HG02588 (cell line): ENCODE results near the gene PLSCR1.
"Not testable (repeated sequence)": the region's sequence is repeated elsewhere in the genome, so short reads cannot be mapped to it uniquely, and the experiment has no call there.

Experiments
- ATAC-seq: cut with Tn5 transposase; IDR thresholded peaks from one replicate; pipeline ENCODE4 v1.9.1; 2021; ENCODE audit warnings: mild to moderate bottlenecking, moderate library complexity; ENCODE audit not compliant: unreplicated experiment

The PLSCR1 gene

GRCh38 chr3:146550743-146551510, 6.5 kb upstream of the PLSCR1 start:
- peak; percentile 78 for ATAC-seq

- ATAC-seq: no peak
These were observed 5.7 kb upstream of the PLSCR1 start for GRCh38 chr3:146550070-146550615.

- ATAC-seq: no peak
These were observed 2.9 kb upstream of the PLSCR1 start for GRCh38 chr3:146547235-146547835.

- ATAC-seq: no peak
These were observed 2.1 kb upstream of the PLSCR1 start for GRCh38 chr3:146546366-146546965.

GRCh38 chr3:146544929-146545528, 622 bp upstream of the PLSCR1 start:
- ATAC-seq: no peak

- peak; percentile 5 for ATAC-seq
These were observed 876 bp downstream of the PLSCR1 start for GRCh38 chr3:146543461-146544001.

GRCh38 chr3:146542978-146543377, 1.4 kb downstream of the PLSCR1 start:
- ATAC-seq: no peak

- no peak for ATAC-seq
These were observed 2.2 kb downstream of the PLSCR1 start for GRCh38 chr3:146542179-146542578.

- ATAC-seq: no peak
These were observed 3.4 kb downstream of the PLSCR1 start for GRCh38 chr3:146540978-146541377.

- ATAC-seq: no peak
These were observed 4.2 kb downstream of the PLSCR1 start for GRCh38 chr3:146540236-146540635.

GRCh38 chr3:146539315-146539714, 5.1 kb downstream of the PLSCR1 start:
- ATAC-seq: no peak

GRCh38 chr3:146537603-146538002, 6.8 kb downstream of the PLSCR1 start:
- ATAC-seq: no peak

- ATAC-seq: no peak
These were observed 7.7 kb downstream of the PLSCR1 start for GRCh38 chr3:146536681-146537080.

GRCh38 chr3:146532406-146532805, 12.0 kb downstream of the PLSCR1 start:
- no peak for ATAC-seq

GRCh38 chr3:146530609-146531008, 13.8 kb downstream of the PLSCR1 start:
- no peak for ATAC-seq

GRCh38 chr3:146529021-146529420, 15.4 kb downstream of the PLSCR1 start:
- ATAC-seq: no peak

GRCh38 chr3:146524961-146525360, 19.4 kb downstream of the PLSCR1 start:
- ATAC-seq: no peak

GRCh38 chr3:146523531-146523930, 20.9 kb downstream of the PLSCR1 start:
- no peak for ATAC-seq

- ATAC-seq: not testable (repeated sequence)
These were observed 21.9 kb downstream of the PLSCR1 start for GRCh38 chr3:146522174-146523158.

- no peak for ATAC-seq
These were observed 23.0 kb downstream of the PLSCR1 start for GRCh38 chr3:146521394-146521793.
